H4 (cell line): Measurements from ENCODE around the gene G6PC3. TPM values are rescaled to one million over a fixed set of nuclear protein-coding genes. Genes with fewer than 3 reads are reported as not detected.
A peak's percentile ranks its signal among the peaks of the same experiment; 100 is the strongest.

Experiments used
- DNase-seq: peaks from one replicate; pipeline ENCODE4 v3.0.0-alpha.2; 2015; ENCODE audit warnings: low spot score
- total RNA-seq: library from RNA; depleted of rRNA; stranded (reverse); fragments of >200 nt; shearing (Covaris generic); gene quantifications from 2 replicates; pipeline ENCODE4 v1.2.3, GENCODE V29; 2014; rRNA removed

The G6PC3 gene
- total RNA-seq, 1 experiment from 2014 or later: 71.2 TPM

DNA sequence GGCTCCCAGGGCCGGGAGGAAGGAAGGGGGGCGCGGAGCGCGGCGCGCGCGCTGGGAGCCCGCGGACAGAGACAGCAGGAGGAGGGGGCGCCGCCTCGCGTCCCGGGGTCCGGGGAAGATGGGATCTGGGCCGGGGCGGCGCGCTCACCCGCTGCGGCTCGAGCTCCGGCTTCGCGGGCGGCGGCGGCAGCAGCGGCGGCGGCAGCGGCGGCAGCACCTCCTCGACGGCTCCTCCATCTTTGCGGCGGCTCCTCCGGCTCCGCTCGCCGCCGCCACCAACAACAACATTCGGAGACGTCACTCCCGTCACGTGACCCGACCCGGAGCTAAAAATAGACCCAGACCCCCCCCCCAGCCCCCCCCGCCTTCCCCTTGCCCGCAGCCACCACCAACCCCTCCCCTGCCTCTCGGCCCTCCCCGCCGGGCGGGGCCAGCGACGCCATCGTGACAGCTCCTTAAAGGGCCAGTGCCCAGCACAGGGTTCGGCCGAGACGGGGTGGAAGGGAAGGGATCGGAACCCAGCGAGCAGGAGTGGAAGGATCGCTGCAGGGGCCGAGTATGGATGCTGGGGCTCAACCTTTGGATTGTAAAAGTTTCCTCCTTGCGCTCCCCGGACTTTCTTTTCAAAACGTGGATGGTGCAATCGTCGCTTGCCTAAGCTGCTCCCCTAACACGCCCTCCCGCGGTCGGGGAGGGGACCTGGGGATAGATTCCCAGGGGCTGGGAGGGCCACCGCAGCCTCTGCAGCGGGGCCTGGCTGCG, 53.0 kb downstream of the G6PC3 start, which contains the start of gene HDAC5:
Gene HDAC5, minus strand, starts transcription at position 286 of the 762 bp plus-strand sequence. CDS start 6,126 bp downstream, outside the sequence.
- DNase-seq: peak; percentile 88

GRCh38 chr17:44124118-44124438, 53.5 kb downstream of the G6PC3 start:
- no peak for DNase-seq

Other genes starting within 250 kb of the G6PC3 start
- 4.0 and 4.3 TPM in 2 replicates for gene MPP3, start 237.6 kb upstream of the G6PC3 start, total RNA-seq
- not detected in 2 replicates for gene CD300LG, start 223.6 kb upstream of the G6PC3 start, total RNA-seq
- gene MPP2, start 163.2 kb upstream of the G6PC3 start, total RNA-seq: 1.2 and 1.8 TPM in 2 replicates
- gene PPY, start 128.3 kb upstream of the G6PC3 start, total RNA-seq: not detected in 2 replicates
- gene PYY, start 116.8 kb upstream of the G6PC3 start, total RNA-seq: 0.17 TPM in 1 of 2 replicates, not detected in the other
- 1.0 and 3.1 TPM in 2 replicates for gene NAGS, start 66.1 kb upstream of the G6PC3 start, total RNA-seq
- gene TMEM101, start 55.8 kb upstream of the G6PC3 start, total RNA-seq: 45.9 and 54.9 TPM in 2 replicates
- gene LSM12, start 4.1 kb upstream of the G6PC3 start, total RNA-seq: 62.2 and 65.0 TPM in 2 replicates
- 13.7 and 16.8 TPM in 2 replicates for gene HDAC5, start 52.9 kb downstream of the G6PC3 start, total RNA-seq
- 4.0 and 7.0 TPM in 2 replicates for gene HROB, start 71.2 kb downstream of the G6PC3 start, total RNA-seq
- gene ASB16, start 100.0 kb downstream of the G6PC3 start, total RNA-seq: not detected in 2 replicates
- 16.4 and 19.1 TPM in 2 replicates for gene TMUB2, start 116.2 kb downstream of the G6PC3 start, total RNA-seq
- 26.6 and 33.0 TPM in 2 replicates for gene ATXN7L3, start 129.1 kb downstream of the G6PC3 start, total RNA-seq
- gene UBTF, start 148.9 kb downstream of the G6PC3 start, total RNA-seq: 36.4 and 40.3 TPM in 2 replicates
- gene SLC4A1, start 197.4 kb downstream of the G6PC3 start, total RNA-seq: not detected in 2 replicates
- gene RUNDC3A, start 237.9 kb downstream of the G6PC3 start, total RNA-seq: not detected in 2 replicates